Calu3 (cell line): Measurements from ENCODE around the gene LMO1. TPM values are rescaled to one million over a fixed set of nuclear protein-coding genes. Genes with fewer than 3 reads are reported as not detected.

Experiments
- BruUV-seq: library from RNA; stranded (reverse); fragments of 400-500 nt; replicated peaks from 2 replicates; lab custom pipeline; 2021; lab: Mats Ljungman, UMichigan
- CTCF ChIA-PET: fragments of 300-600 bp; sonication (Branson Sonifier 250); formaldehyde crosslinking; loops from one replicate; lab custom pipeline; 2022; ENCODE audit warnings: antibody characterized with exemption; lab: Charles Lee
- DNase-seq: peaks from one replicate; pipeline ENCODE4 v3.0.0; 2022
- H3K27ac Mint-ChIP-seq: one replicate; pipeline ENCODE4 v1.8.0; 2022; ENCODE audit warnings: mixed read lengths; ENCODE audit not compliant: unreplicated experiment
- H3K27me3 Mint-ChIP-seq: one replicate; pipeline ENCODE4 v1.8.0; 2022; ENCODE audit warnings: mixed read lengths; ENCODE audit not compliant: unreplicated experiment
- H3K36me3 Mint-ChIP-seq: one replicate; pipeline ENCODE4 v1.8.0; 2022; ENCODE audit warnings: mild to moderate bottlenecking, moderate library complexity, mixed read lengths; ENCODE audit not compliant: insufficient read depth, unreplicated experiment
- H3K4me1 Mint-ChIP-seq: one replicate; pipeline ENCODE4 v1.8.0; 2022; ENCODE audit warnings: mild to moderate bottlenecking, low read depth, mixed read lengths; ENCODE audit not compliant: unreplicated experiment
- H3K4me3 Mint-ChIP-seq: one replicate; pipeline ENCODE4 v1.8.0; 2022; ENCODE audit warnings: mild to moderate bottlenecking, low read depth, moderate library complexity, mixed read lengths; ENCODE audit not compliant: unreplicated experiment
- H3K9me3 Mint-ChIP-seq: one replicate; pipeline ENCODE4 v1.8.0; 2022; ENCODE audit warnings: low read depth, mixed read lengths; ENCODE audit not compliant: unreplicated experiment
- CTCF ChIP-seq: fragments of 200-600 bp; IDR thresholded peaks from one replicate; pipeline ENCODE4 v1.8.0; 2022; ENCODE audit warnings: antibody characterized with exemption; ENCODE audit not compliant: unreplicated experiment
- intact Hi-C: fragments of 100-400 bp; cut with micrococcal nuclease; formaldehyde crosslinking; loops from one replicate; pipeline ENCODE4 v1.10.0; 2022; ENCODE audit not compliant: unreplicated experiment
- total RNA-seq: library from RNA; stranded (reverse); gene quantifications from 2 replicates; pipeline ENCODE4 v1.2.3, GENCODE V29; 2022

LMO1 gene
- total RNA-seq, 1 experiment from 2014 or later, result not detected

GRCh38 chr11:8204025-8204424 is 59.7 kb downstream of the LMO1 start:
- TF ChIP-seq CTCF, result no peak
- no peaks in the 10 kb centered on the region for H3K36me3 Mint-ChIP-seq
- CTCF ChIA-PET, result no interaction called here
- intact Hi-C loops, result no loop called here
- H3K4me3 Mint-ChIP-seq, result no peak overlapping the region
- no peaks in the 10 kb centered on the region for H3K9me3 Mint-ChIP-seq
- H3K4me1 Mint-ChIP-seq, result no peaks in the 10 kb centered on the region
- no TSS peak for BruUV-seq
- peaks cover 87% of the 10 kb centered on the region for H3K27me3 Mint-ChIP-seq
- DNase-seq, result no peak
- H3K27ac Mint-ChIP-seq, result no peak overlapping the region

GRCh38 chr11:8203414-8203715 is 60.3 kb downstream of the LMO1 start:
- H3K36me3 Mint-ChIP-seq, result no peaks in the 10 kb centered on the region
- no peak for TF ChIP-seq CTCF
- CTCF ChIA-PET, result no interaction called here
- no peak overlapping the region for H3K4me3 Mint-ChIP-seq
- no TSS peak for BruUV-seq
- H3K27ac Mint-ChIP-seq, result no peak overlapping the region
- H3K4me1 Mint-ChIP-seq, result no peaks in the 10 kb centered on the region
- intact Hi-C loops, result no loop called here
- peaks cover 87% of the 10 kb centered on the region for H3K27me3 Mint-ChIP-seq
- no peaks in the 10 kb centered on the region for H3K9me3 Mint-ChIP-seq
- DNase-seq, result no peak

- intact Hi-C loops, result no loop called here
- H3K4me1 Mint-ChIP-seq, result no peaks in the 10 kb centered on the region
- H3K27ac Mint-ChIP-seq, result no peak overlapping the region
- H3K9me3 Mint-ChIP-seq, result no peaks in the 10 kb centered on the region
- no peak for TF ChIP-seq CTCF
- H3K36me3 Mint-ChIP-seq, result no peaks in the 10 kb centered on the region
- CTCF ChIA-PET, result no interaction called here
- DNase-seq, result no peak
- H3K4me3 Mint-ChIP-seq, result no peak overlapping the region
- no TSS peak for BruUV-seq
- H3K27me3 Mint-ChIP-seq, result peaks cover 87% of the 10 kb centered on the region
Measured at GRCh38 chr11:8202516-8203413, 60.9 kb downstream of the LMO1 start.

GRCh38 chr11:8201644-8202365 is 61.9 kb downstream of the LMO1 start:
- CTCF ChIA-PET, result interaction anchor here (0.6 kb wide), 1 partner anchor 750 kb away, joined by 4 read pairs; no protein-coding TSS in a partner anchor
- no peak for TF ChIP-seq CTCF
- no peaks in the 10 kb centered on the region for H3K36me3 Mint-ChIP-seq

More at GRCh38 chr11:8201644-8202365, 61.9 kb downstream of the LMO1 start:
- H3K9me3 Mint-ChIP-seq, result no peaks in the 10 kb centered on the region
- peaks cover 87% of the 10 kb centered on the region for H3K27me3 Mint-ChIP-seq
- no peak overlapping the region for H3K4me3 Mint-ChIP-seq
- intact Hi-C loops, result no loop called here
- no peak overlapping the region for H3K27ac Mint-ChIP-seq
- DNase-seq, result no peak
- no peaks in the 10 kb centered on the region for H3K4me1 Mint-ChIP-seq
- no TSS peak for BruUV-seq
